HG03575 (cell line): Measurements from ENCODE around the gene MRPL37.

Experiments used
- ATAC-seq: cut with Tn5 transposase; IDR thresholded peaks from one replicate; pipeline ENCODE4 v1.9.1; 2021; ENCODE audit not compliant: unreplicated experiment, insufficient number of reproducible peaks, low FRiP score; ENCODE audit errors: extremely low read depth

The MRPL37 gene

GRCh38 chr1:54171016-54171415 lies 29.0 kb upstream of the MRPL37 start:
- ATAC-seq = no peak

- no peak for ATAC-seq
These were observed 28.4 kb upstream of the MRPL37 start for GRCh38 chr1:54171606-54172005.

- ATAC-seq = no peak
These were observed 27.1 kb upstream of the MRPL37 start for GRCh38 chr1:54172614-54173599.

GRCh38 chr1:54173681-54174080 lies 26.3 kb upstream of the MRPL37 start:
- ATAC-seq = no peak

- no peak for ATAC-seq
These were observed 25.9 kb upstream of the MRPL37 start for GRCh38 chr1:54174106-54174505.

GRCh38 chr1:54176621-54177327 lies 23.2 kb upstream of the MRPL37 start:
- no peak for ATAC-seq

GRCh38 chr1:54177726-54178125 lies 22.2 kb upstream of the MRPL37 start:
- ATAC-seq = no peak

- no peak for ATAC-seq
These were observed 21.5 kb upstream of the MRPL37 start for GRCh38 chr1:54178296-54179070.

- ATAC-seq = no peak
These were observed 19.1 kb upstream of the MRPL37 start for GRCh38 chr1:54180701-54181360.

- ATAC-seq = no peak
These were observed 13.9 kb upstream of the MRPL37 start for GRCh38 chr1:54186056-54186455.

GRCh38 chr1:54188291-54188690 lies 11.7 kb upstream of the MRPL37 start:
- no peak for ATAC-seq

GRCh38 chr1:54190526-54190925 lies 9.4 kb upstream of the MRPL37 start:
- ATAC-seq = no peak

GRCh38 chr1:54191525-54191924 lies 8.4 kb upstream of the MRPL37 start:
- ATAC-seq = no peak

- no peak for ATAC-seq
These were observed 6.5 kb upstream of the MRPL37 start for GRCh38 chr1:54193453-54193852.

- no peak for ATAC-seq
These were observed 709 bp upstream of the MRPL37 start for GRCh38 chr1:54199151-54199764.

- ATAC-seq = no peak
These were observed 591 bp downstream of the MRPL37 start for GRCh38 chr1:54200519-54200997.

GRCh38 chr1:54204199-54204598 lies 4.2 kb downstream of the MRPL37 start:
- no peak for ATAC-seq

- no peak for ATAC-seq
These were observed 7.3 kb downstream of the MRPL37 start for GRCh38 chr1:54207287-54207686.
